HG03135 (cell line): ENCODE data around the gene KAZN.

Experiments used
- ATAC-seq: cut with Tn5 transposase; IDR thresholded peaks from one replicate; pipeline ENCODE4 v1.9.1; 2021; ENCODE audit warnings: mild to moderate bottlenecking, moderate library complexity; ENCODE audit not compliant: unreplicated experiment

KAZN gene

GRCh38 chr1:14761291-14762153, 163.0 kb downstream of the KAZN start:
- ATAC-seq, result no peak

- no peak for ATAC-seq
Measured at GRCh38 chr1:14763977-14764376, 165.5 kb downstream of the KAZN start.

GRCh38 chr1:14765773-14766172, 167.3 kb downstream of the KAZN start:
- ATAC-seq, result no peak

- no peak for ATAC-seq
Measured at GRCh38 chr1:14767075-14767474, 168.6 kb downstream of the KAZN start.

- no peak for ATAC-seq
Measured at GRCh38 chr1:14768582-14769304, 170.3 kb downstream of the KAZN start.

GRCh38 chr1:14769486-14770274, 171.2 kb downstream of the KAZN start:
- ATAC-seq, result no peak

- no peak for ATAC-seq
Measured at GRCh38 chr1:14773396-14774025, 175.0 kb downstream of the KAZN start.

- ATAC-seq, result no peak
Measured at GRCh38 chr1:14774225-14774624, 175.7 kb downstream of the KAZN start.

- ATAC-seq, result no peak
Measured at GRCh38 chr1:14774988-14775387, 176.5 kb downstream of the KAZN start.

GRCh38 chr1:14775434-14775833, 176.9 kb downstream of the KAZN start:
- ATAC-seq, result no peak

GRCh38 chr1:14777516-14778506, 179.3 kb downstream of the KAZN start:
- no peak for ATAC-seq

- ATAC-seq, result no peak
Measured at GRCh38 chr1:14778541-14778897, 180.0 kb downstream of the KAZN start.

- ATAC-seq, result no peak
Measured at GRCh38 chr1:14778898-14779865, 180.7 kb downstream of the KAZN start.

GRCh38 chr1:14780271-14780670, 181.8 kb downstream of the KAZN start:
- ATAC-seq, result no peak

GRCh38 chr1:14781811-14782210, 183.3 kb downstream of the KAZN start:
- ATAC-seq, result no peak

GRCh38 chr1:14782741-14783591, 184.5 kb downstream of the KAZN start:
- ATAC-seq, result no peak

- ATAC-seq, result no peak
Measured at GRCh38 chr1:14783592-14783886, 185.1 kb downstream of the KAZN start.
